ENCODE measurements around the gene MSMO1. TPM values are rescaled to one million over a fixed set of nuclear protein-coding genes. Genes with fewer than 3 reads are reported as not detected.

Gene MSMO1
- total RNA-seq, 3 donors from 2014 or later, result 41.1 to 123 (median 117) TPM

- no peak for TF ChIP-seq CTCF (IDR thresholded peaks at IDR 0.05)
- Histone ChIP-seq H3K4me1 (ENCODE audit: low read depth) (no peaks in the 10 kb centered on the region), H3K36me3 (ENCODE audit: low read depth) (no peaks in the 10 kb centered on the region), H3K4me3 (no peak overlapping the region), H3K9me3 (no peaks in the 10 kb centered on the region)
- DNase-seq (no peak), ATAC-seq (no peak)
- intact Hi-C loops (cut with DNase I, micrococcal nuclease), result no loop called here
Observed at GRCh38 chr4:165375465-165375864, 48.0 kb downstream of the MSMO1 start.

DNA sequence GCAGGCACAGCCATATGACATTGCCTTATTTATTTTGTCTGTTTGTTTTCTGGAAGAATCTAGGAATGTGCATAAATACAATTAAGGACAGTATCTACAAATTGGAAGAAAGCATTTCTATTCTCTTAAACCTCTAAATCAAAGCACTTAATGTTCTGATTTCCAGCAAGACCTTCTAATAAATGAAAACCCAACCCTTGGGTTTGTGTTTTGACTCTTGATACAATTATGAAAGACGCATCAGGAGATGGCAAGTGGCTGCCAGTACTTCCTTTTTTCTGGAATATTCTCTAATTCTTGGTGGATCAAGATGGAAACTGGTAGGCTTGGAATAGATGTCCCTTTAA, 50.9 kb downstream of the MSMO1 start:
- intact Hi-C loops (cut with DNase I, micrococcal nuclease), result no loop called here

DNA sequence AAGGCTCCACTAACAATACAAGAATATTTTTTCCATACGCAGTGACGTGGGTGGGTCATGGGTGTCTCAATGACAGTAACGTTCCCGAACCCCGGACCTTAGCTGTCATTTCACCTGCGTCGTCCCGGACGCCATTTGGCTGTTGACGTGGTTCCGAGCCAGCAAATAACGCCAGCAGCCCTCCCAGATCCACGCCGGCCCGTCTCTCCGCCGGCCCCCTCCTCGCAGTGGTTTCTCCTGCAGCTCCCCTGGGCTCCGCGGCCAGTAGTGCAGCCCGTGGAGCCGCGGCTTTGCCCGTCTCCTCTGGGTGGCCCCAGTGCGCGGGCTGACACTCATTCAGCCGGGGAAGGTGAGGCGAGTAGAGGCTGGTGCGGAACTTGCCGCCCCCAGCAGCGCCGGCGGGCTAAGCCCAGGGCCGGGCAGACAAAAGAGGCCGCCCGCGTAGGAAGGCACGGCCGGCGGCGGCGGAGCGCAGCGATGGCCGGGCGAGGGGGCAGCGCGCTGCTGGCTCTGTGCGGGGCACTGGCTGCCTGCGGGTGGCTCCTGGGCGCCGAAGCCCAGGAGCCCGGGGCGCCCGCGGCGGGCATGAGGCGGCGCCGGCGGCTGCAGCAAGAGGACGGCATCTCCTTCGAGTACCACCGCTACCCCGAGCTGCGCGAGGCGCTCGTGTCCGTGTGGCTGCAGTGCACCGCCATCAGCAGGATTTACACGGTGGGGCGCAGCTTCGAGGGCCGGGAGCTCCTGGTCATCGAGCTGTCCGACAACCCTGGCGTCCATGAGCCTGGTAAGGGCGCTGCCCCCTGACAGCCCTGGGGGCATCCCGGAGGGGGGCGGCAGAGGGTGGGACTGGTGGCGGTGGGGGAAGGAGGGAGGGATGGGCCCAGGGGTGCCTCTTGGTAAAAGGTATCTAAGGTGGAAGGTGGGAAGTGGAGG, 51.5 kb downstream of the MSMO1 start, which contains the start of gene CPE:
Gene CPE (plus strand): TSS at position 264 of the 933 bp plus-strand sequence. CDS start 214 bp downstream, at position 478.
- intact Hi-C loops (cut with DNase I, micrococcal nuclease), result no loop called here
- peak; percentile 99 for ATAC-seq
- Histone ChIP-seq H3K36me3 (ENCODE audit: low read depth) (no peaks in the 10 kb centered on the region), H3K4me3 (no peak within 1 kb of the TSS), H3K4me1 (ENCODE audit: low read depth) (no peaks in the 10 kb centered on the region), H3K9me3 (no peaks in the 10 kb centered on the region)
- TF ChIP-seq CTCF (IDR thresholded peaks at IDR 0.05), result no peak
- peak; percentile 69 to 82 (median 70) for DNase-seq

More for the DNA sequence above, 50.9 kb downstream of the MSMO1 start:
- no peak for TF ChIP-seq CTCF (IDR thresholded peaks at IDR 0.05)
- Histone ChIP-seq H3K9me3 (no peaks in the 10 kb centered on the region), H3K4me3 (no peak overlapping the region), H3K36me3 (ENCODE audit: low read depth) (no peaks in the 10 kb centered on the region), H3K4me1 (ENCODE audit: low read depth) (no peaks in the 10 kb centered on the region)
- no peak for DNase-seq
- no peak for ATAC-seq

GRCh38 chr4:165379678-165380064, 52.2 kb downstream of the MSMO1 start:
- DNase-seq (peak in 1 of 3 donors; percentile 4), ATAC-seq (no peak)
- H3K36me3 ChIP-seq (ENCODE audit: low read depth), result no peaks in the 10 kb centered on the region
- H3K9me3 ChIP-seq, result no peaks in the 10 kb centered on the region
- intact Hi-C loops (cut with DNase I, micrococcal nuclease), result no loop called here
- no peaks in the 10 kb centered on the region for H3K4me1 ChIP-seq (ENCODE audit: low read depth)
- TF ChIP-seq CTCF (IDR thresholded peaks at IDR 0.05), result no peak
- no peak overlapping the region for H3K4me3 ChIP-seq

DNA sequence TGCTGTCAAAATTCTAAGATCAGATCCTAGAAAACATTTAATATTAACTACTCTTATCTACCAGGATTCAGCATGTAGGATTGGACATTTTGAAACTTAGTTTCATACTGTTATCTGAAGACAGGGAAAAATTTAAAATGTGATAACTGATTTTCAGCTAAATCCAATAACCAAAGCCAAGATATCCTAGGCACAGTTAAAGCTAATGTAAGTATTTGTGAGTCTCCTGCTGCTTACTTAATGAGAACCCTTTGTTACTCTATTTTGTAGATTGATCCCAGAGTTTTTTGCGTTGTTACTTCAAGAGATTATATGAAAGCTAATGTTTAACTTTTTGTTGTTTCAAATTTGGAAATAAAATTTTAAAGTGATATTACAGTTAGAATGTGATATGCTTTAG, 53.3 kb downstream of the MSMO1 start:
- no peak for TF ChIP-seq CTCF (IDR thresholded peaks at IDR 0.05)
- H3K4me1 ChIP-seq (ENCODE audit: low read depth), result no peaks in the 10 kb centered on the region
- intact Hi-C loops (cut with DNase I, micrococcal nuclease), result no loop called here
- DNase-seq (no peak), ATAC-seq (no peak)
- H3K36me3 ChIP-seq (ENCODE audit: low read depth), result no peaks in the 10 kb centered on the region
- no peak overlapping the region for H3K4me3 ChIP-seq
- H3K9me3 ChIP-seq, result no peaks in the 10 kb centered on the region

Measured in mucosa of descending colon (tissue), 3 donors.